H1 (cell line): ENCODE results near the gene OSTN. TPM values are rescaled to one million over a fixed set of nuclear protein-coding genes. Genes with fewer than 3 reads are reported as not detected.

Experiments
- CTCF ChIA-PET: fragments of 300-600 bp; sonication (Branson Sonifier 250); formaldehyde crosslinking; loops from one replicate; lab custom pipeline; 2021; ENCODE audit not compliant: partially characterized antibody; lab: Charles Lee
- POLR2A ChIA-PET: fragments of 300-600 bp; sonication (Branson Sonifier 250); formaldehyde crosslinking; loops from one replicate; lab custom pipeline; 2021; ENCODE audit warnings: inconsistent platforms; ENCODE audit not compliant: partially characterized antibody; lab: Charles Lee
- DNase-seq, 2 experiments: peaks; one replicate each; pipeline versions ENCODE4 v3.0.0 to v3.0.0-alpha.2; 2010 to 2022; ENCODE audit warnings: low spot score in 2 of 2, low read depth in 1 of 2, mixed read lengths in 1 of 2
- FAIRE-seq: peaks from 2 replicates; lab custom pipeline; 2011; peaks lifted over from hg19 to GRCh38; lab: Jason Lieb, UNC
- H2AFZ ChIP-seq: 2 replicates; pipeline ENCODE4 v1.8.1; 2012; ENCODE audit warnings: low read length, inconsistent platforms
- H2AK5ac ChIP-seq: 2 replicates; pipeline ENCODE4 v1.6.1; 2013; ENCODE audit warnings: low read depth, low read length
- H2BK120ac ChIP-seq: replicated peaks from 2 replicates; pipeline ENCODE3; 2013; ENCODE audit warnings: low read depth, low read length, inconsistent platforms
- H2BK12ac ChIP-seq: 2 replicates; pipeline ENCODE4 v1.6.1; 2013; ENCODE audit warnings: low read depth, low read length
- H2BK15ac ChIP-seq: 2 replicates; pipeline ENCODE4 v1.6.1; 2013; ENCODE audit warnings: low read length
- H2BK20ac ChIP-seq: 2 replicates; pipeline ENCODE4 v1.6.1; 2013; ENCODE audit warnings: low read length
- H2BK5ac ChIP-seq: 2 replicates; pipeline ENCODE4 v1.6.1; 2013; ENCODE audit warnings: low read depth, low read length
- H3K14ac ChIP-seq: 2 replicates; pipeline ENCODE4 v1.6.1; 2013; ENCODE audit warnings: inconsistent platforms; ENCODE audit not compliant: insufficient read length
- H3K18ac ChIP-seq: 2 replicates; pipeline ENCODE4 v1.6.1; 2013; ENCODE audit warnings: low read length; ENCODE audit errors: extremely low read depth
- H3K23ac ChIP-seq: 2 replicates; pipeline ENCODE4 v1.6.1; 2013; ENCODE audit warnings: inconsistent platforms; ENCODE audit not compliant: insufficient read length
- H3K23me2 ChIP-seq: 2 replicates; pipeline ENCODE4 v1.6.1; 2013; ENCODE audit warnings: low read depth, low read length
- H3K27ac ChIP-seq: 2 replicates; pipeline ENCODE4 v1.6.1; 2011; ENCODE audit warnings: low read depth, low read length, inconsistent platforms
- H3K27me3 ChIP-seq, 4 experiments: replicated peaks in 1 of 4; 1 replicate in 1 of 4; 2 replicates in 3 of 4; pipeline versions ENCODE4 v1.6.1 to v1.8.1; 2011 to 2013; ENCODE audit warnings: low read length in 3 of 4, mild to moderate bottlenecking in 3 of 4, inconsistent platforms in 2 of 4, mixed read lengths in 2 of 4, moderate library complexity in 1 of 4; ENCODE audit not compliant: control insufficient read depth in 3 of 4, insufficient read depth in 3 of 4; ENCODE audit errors: extremely low read depth in 1 of 4
- H3K36me3 ChIP-seq, 4 experiments: 2 replicates each; pipeline versions ENCODE4 v1.6.1 to v1.8.1; 2011 to 2013; ENCODE audit warnings: mild to moderate bottlenecking in 4 of 4, low read length in 3 of 4, moderate library complexity in 2 of 4, control low read depth in 1 of 4, inconsistent platforms in 1 of 4; ENCODE audit not compliant: insufficient read depth in 4 of 4, control insufficient read depth in 2 of 4
- H3K4ac ChIP-seq: replicated peaks from 2 replicates; pipeline ENCODE3; 2013; ENCODE audit warnings: low read length, low read depth, mixed read lengths, inconsistent platforms; ENCODE audit not compliant: insufficient read length
- H3K4me1 ChIP-seq, 4 experiments: replicated peaks in 1 of 4; 1 replicate in 1 of 4; 2 replicates in 3 of 4; pipeline versions ENCODE4 v1.6.1 to v1.8.1; 2011 to 2013; ENCODE audit warnings: low read length in 3 of 4, inconsistent platforms in 2 of 4, mixed read lengths in 1 of 4; ENCODE audit not compliant: insufficient read depth in 4 of 4, control insufficient read depth in 3 of 4
- H3K4me2 ChIP-seq, 2 experiments: 2 replicates each; pipeline versions ENCODE4 v1.6.1 to v1.8.1; 2011 to 2013; ENCODE audit warnings: low read depth in 2 of 2, low read length in 2 of 2, control low read depth in 1 of 2, inconsistent platforms in 1 of 2, mild to moderate bottlenecking in 1 of 2; ENCODE audit not compliant: insufficient read depth in 1 of 2
- H3K4me3 ChIP-seq, 4 experiments: fragments of 200-600, 300-600 bp in 1 of 4; sonication (generic), shearing (Covaris generic), sonication (Bioruptor Twin) in 1 of 4; 2 replicates each; pipeline versions ENCODE4 v1.5.1 to v1.8.1; 2011 to 2016; ENCODE audit warnings: low read length in 4 of 4, low read depth in 3 of 4, control low read depth in 2 of 4, inconsistent platforms in 2 of 4, mild to moderate bottlenecking in 2 of 4, mixed read lengths in 1 of 4, moderate library complexity in 1 of 4; ENCODE audit not compliant: insufficient read depth in 2 of 4; ENCODE audit errors: extremely low read depth in 1 of 4
- H3K56ac ChIP-seq: replicated peaks from 2 replicates; pipeline ENCODE3; 2013; ENCODE audit warnings: low read depth, mild to moderate bottlenecking, mixed read lengths, low read length, inconsistent platforms; ENCODE audit not compliant: insufficient read length
- H3K79me1 ChIP-seq: 2 replicates; pipeline ENCODE4 v1.6.1; 2013; ENCODE audit warnings: low read depth, low read length, control low read depth
- H3K79me2 ChIP-seq, 2 experiments: 2 replicates each; pipeline versions ENCODE4 v1.6.1 to v1.8.1; 2012 to 2013; ENCODE audit warnings: low read length in 2 of 2, mild to moderate bottlenecking in 2 of 2, inconsistent platforms in 1 of 2; ENCODE audit not compliant: insufficient read depth in 2 of 2, control insufficient read depth in 1 of 2
- H3K9ac ChIP-seq, 4 experiments: replicated peaks in 1 of 4; 1 replicate in 1 of 4; 2 replicates in 3 of 4; pipeline versions ENCODE4 v1.6.1 to v1.8.1; 2011 to 2013; ENCODE audit warnings: low read depth in 3 of 4, low read length in 3 of 4, control low read depth in 2 of 4, mild to moderate bottlenecking in 2 of 4, moderate library complexity in 2 of 4, inconsistent platforms in 1 of 4; ENCODE audit errors: extremely low read depth in 1 of 4
- H3K9me3 ChIP-seq, 2 experiments: 2 replicates each; pipeline versions ENCODE4 v1.6.1 to v1.8.1; 2012 to 2013; ENCODE audit warnings: mild to moderate bottlenecking in 2 of 2, moderate library complexity in 2 of 2, control low read depth in 1 of 2, inconsistent platforms in 1 of 2, low read depth in 1 of 2, low read length in 1 of 2, mixed read lengths in 1 of 2; ENCODE audit not compliant: insufficient read depth in 2 of 2
- H4K20me1 ChIP-seq, 2 experiments: replicated peaks in 1 of 2; 2 replicates each; pipeline versions ENCODE3 to v1.8.1; 2011 to 2013; ENCODE audit warnings: inconsistent platforms in 2 of 2, low read length in 2 of 2, mild to moderate bottlenecking in 1 of 2; ENCODE audit not compliant: insufficient read depth in 2 of 2, control insufficient read depth in 1 of 2
- H4K5ac ChIP-seq: 2 replicates; pipeline ENCODE4 v1.6.1; 2013; ENCODE audit warnings: low read length, low read depth, mixed read lengths, inconsistent platforms; ENCODE audit not compliant: insufficient read length
- H4K8ac ChIP-seq: 2 replicates; pipeline ENCODE4 v1.8.0; 2013; ENCODE audit warnings: mild to moderate bottlenecking, moderate library complexity, low read length, inconsistent platforms; ENCODE audit not compliant: insufficient read depth; ENCODE audit errors: extremely low read depth
- H4K91ac ChIP-seq: replicated peaks from 2 replicates; pipeline ENCODE3; 2013; ENCODE audit warnings: low read length, mixed read lengths, inconsistent platforms; ENCODE audit not compliant: insufficient read length
- BRCA1 ChIP-seq: IDR thresholded peaks from 2 replicates; pipeline ENCODE4 v1.6.1; 2012; ENCODE audit warnings: low read depth, low read length, improper control_type of control experiment
- CREB1 ChIP-seq: IDR thresholded peaks from 2 replicates; pipeline ENCODE4 v1.6.1; 2012; ENCODE audit warnings: inconsistent platforms
- EZH2 ChIP-seq: fragments of 200-600 bp; sonication (generic); IDR thresholded peaks from 2 replicates; pipeline ENCODE4 v1.7.1; 2012; ENCODE audit warnings: low read depth, mild to moderate bottlenecking, moderate library complexity, low read length, inconsistent platforms; ENCODE audit not compliant: severe bottlenecking
- RBBP5 ChIP-seq: IDR thresholded peaks from 2 replicates; pipeline ENCODE4 v1.7.1; 2012; ENCODE audit warnings: low read depth, mild to moderate bottlenecking, inconsistent platforms, low read length, moderate library complexity, borderline replicate concordance
- SAP30 ChIP-seq: fragments of 300-600 bp; sonication (generic); IDR thresholded peaks from 2 replicates; pipeline ENCODE4 v1.7.1; 2012; ENCODE audit warnings: low read length, moderate library complexity, mild to moderate bottlenecking, inconsistent platforms; ENCODE audit not compliant: insufficient read depth, insufficient replicate concordance
- TCF12 ChIP-seq: IDR thresholded peaks from 2 replicates; pipeline ENCODE4 v1.6.1; 2011; ENCODE audit warnings: low read depth, mild to moderate bottlenecking, low read length
- WGBS, 2 experiments: shearing (Covaris generic) in 1 of 2; methylation state at CpG; one replicate each; pipeline versions ENCODE4 v1.1.6 to v1.1.7; 2013 to 2015; ENCODE audit warnings: low lambda C conversion rate in 2 of 2, mixed read lengths in 2 of 2, inconsistent platforms in 1 of 2, low coverage in 1 of 2, missing lambda C conversion rate in 1 of 2; ENCODE audit not compliant: insufficient replicate concordance in 2 of 2, insufficient coverage in 1 of 2, insufficient read length in 1 of 2; ENCODE audit errors: extremely low coverage in 1 of 2, missing lambda C conversion rate in 1 of 2; 5-methylcytosine and 5-hydroxymethylcytosine counted together
- polyA plus RNA-seq, 7 experiments: library from polyadenylated mRNA; depleted of rRNA in 3 of 7; stranded (reverse) in 5 of 7; unstranded in 2 of 7; fragments of >200 nt in 5 of 7; fragments of 200-250 nt in 2 of 7; gene quantifications; 1 replicate in 5 of 7; 2 replicates in 1 of 7; 4 replicates in 1 of 7; pipeline versions ENCODE4 v1.2.1 to v1.2.3, GENCODE V29; 2011 to 2013; ENCODE audit warnings: missing spikeins in 2 of 7, mixed read lengths in 2 of 7
- total RNA-seq: library from RNA; stranded (reverse); fragmentation: NEBNext Ultra II Directional; extraction: Animal tissue kit (Norgen Biotek cat#: 25700); gene quantifications from 2 replicates; pipeline ENCODE4 v1.2.1, GENCODE V29; 2021

Gene OSTN
- total and polyA plus RNA-seq, 2 of the 8 experiments (the other 6 are each of a cell fraction or from before 2014, with no cell fraction given), result not detected

DNA sequence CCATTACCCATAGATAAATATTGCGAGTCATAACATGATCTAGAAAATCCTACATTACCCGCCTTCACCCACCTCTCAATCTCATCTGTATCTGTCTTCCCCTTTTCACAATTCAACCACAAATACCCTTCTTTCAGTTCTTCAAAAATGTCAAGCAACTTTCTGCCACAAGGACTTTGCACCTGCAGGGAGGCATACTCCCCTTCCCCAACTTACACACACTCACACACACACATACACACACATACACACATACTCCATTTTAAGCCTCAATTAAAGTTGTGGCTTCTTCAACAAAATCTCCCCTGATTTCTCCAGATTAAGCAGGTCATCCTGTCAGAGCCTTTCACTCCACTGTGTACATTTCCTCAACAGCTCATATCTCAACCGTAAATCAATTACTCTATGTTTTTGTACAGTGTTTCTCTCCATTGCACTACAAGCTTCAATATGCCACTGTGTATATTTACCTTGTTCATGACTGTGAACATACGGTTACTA is 97.0 kb downstream of the OSTN start:
- no peak overlapping the region for H3K27ac ChIP-seq
- no peak overlapping the region for H2BK20ac ChIP-seq
- H4K20me1 ChIP-seq, result no peaks in the 10 kb centered on the region
- no peaks in the 10 kb centered on the region for H3K79me2 ChIP-seq
- FAIRE-seq (no peak), DNase-seq (no peak)
- H3K4ac ChIP-seq, result no peak overlapping the region
- no peak overlapping the region for H2AFZ ChIP-seq
- H4K8ac ChIP-seq, result no peak overlapping the region
- 65% methylated on average over 4 of the region's 4 CpGs; no CpG with 5 or more reads in 1 of the 2 experiments for WGBS, 2 experiments
- H3K4me2 ChIP-seq, result no peak overlapping the region
- no peak overlapping the region for H3K14ac ChIP-seq
- no peak overlapping the region for H2BK15ac ChIP-seq
- no peak overlapping the region for H4K91ac ChIP-seq
- H2BK12ac ChIP-seq, result no peak overlapping the region
- no peak overlapping the region for H2BK5ac ChIP-seq
- no peak overlapping the region for H3K4me3 ChIP-seq
- H3K9ac ChIP-seq, result no peak overlapping the region
- H3K27me3 ChIP-seq, result no peaks in the 10 kb centered on the region
- no peaks in the 10 kb centered on the region for H3K23me2 ChIP-seq
- no peak overlapping the region for H3K23ac ChIP-seq
- no peak overlapping the region for H3K18ac ChIP-seq
- H4K5ac ChIP-seq, result no peak overlapping the region
- H2AK5ac ChIP-seq, result no peak overlapping the region
- H3K56ac ChIP-seq, result no peak overlapping the region
- no peaks in the 10 kb centered on the region for H3K79me1 ChIP-seq
- ChIA-PET POLR2A (interaction anchor here (0.6 kb wide), 1 partner anchor 22 kb away, joined by 3 read pairs; no protein-coding TSS in a partner anchor), CTCF (interaction anchor here (0.5 kb wide), 1 partner anchor 9 kb away, joined by 4 read pairs; no protein-coding TSS in a partner anchor)
- no peaks in the 10 kb centered on the region for H3K36me3 ChIP-seq
- no peaks in the 10 kb centered on the region for H3K4me1 ChIP-seq
- H2BK120ac ChIP-seq, result no peak overlapping the region
- H3K9me3 ChIP-seq, result no peaks in the 10 kb centered on the region
- TF ChIP-seq SAP30 (no peak), BRCA1 (no peak), TCF12 (no peak), CREB1 (no peak), RBBP5 (no peak), EZH2 (no peak)
- TF ChIP-seq, all 59 proteins: peak for 0
